Esophagus squamous epithelium (tissue), 5 donors: ENCODE results near the gene MYPN. TPM values are rescaled to one million over a fixed set of nuclear protein-coding genes. Genes with fewer than 3 reads are reported as not detected.
"Not testable (repeated sequence)": the region's sequence is repeated elsewhere in the genome, so short reads cannot be mapped to it uniquely, and the experiment has no call there.

Experiments used
- DNase-seq: peaks from one replicate; lab custom pipeline; 2025; lab: John Stamatoyannopoulos, UW
- H3K27ac ChIP-seq, 4 donors: fragments of 200-600 bp; sonication (generic); one replicate each; pipeline ENCODE4 v1.5.1; 2016 to 2019; ENCODE audit warnings: mild to moderate bottlenecking in 1 of 4
- H3K27me3 ChIP-seq, 4 donors: fragments of 200-600 bp; sonication (generic); 1 replicate in 3 of 4; 2 replicates in 1 of 4; pipeline versions ENCODE4 v1.5.1 to v1.6.0; 2017 to 2021; ENCODE audit warnings: antibody characterized with exemption in 1 of 4
- H3K36me3 ChIP-seq, 3 donors: fragments of 200-600 bp; sonication (generic); one replicate each; pipeline ENCODE4 v1.5.1; 2016 to 2019
- H3K4me1 ChIP-seq, 3 donors: fragments of 200-600 bp; sonication (generic); one replicate each; pipeline ENCODE4 v1.5.1; 2017 to 2019
- H3K4me3 ChIP-seq, 4 donors: fragments of 200-600 bp; sonication (generic); 1 replicate in 3 of 4; 2 replicates in 1 of 4; pipeline ENCODE4 v1.5.1; 2016 to 2019; ENCODE audit warnings: mild to moderate bottlenecking in 2 of 4, moderate library complexity in 1 of 4
- H3K9me3 ChIP-seq, 3 donors: fragments of 200-600 bp; sonication (generic); one replicate each; pipeline ENCODE4 v1.5.1; 2016 to 2019
- POLR2A ChIP-seq, 4 donors: fragments of 450-650 bp; IDR thresholded peaks; one replicate each; pipeline ENCODE4 v1.6.1; 2017; ENCODE audit warnings: antibody characterized with exemption in 4 of 4, mild to moderate bottlenecking in 4 of 4, moderate library complexity in 3 of 4
- WGBS, 2 donors: methylation state at CpG; one replicate each; pipeline ENCODE4 v1.1.5; 2018; 5-methylcytosine and 5-hydroxymethylcytosine counted together
- intact Hi-C: fragments of 100-400 bp; cut with DNase I; formaldehyde crosslinking; loops from one replicate; pipeline ENCODE4 v1.15.0; 2022
- total RNA-seq, 4 donors: library from RNA; depleted of rRNA; stranded (reverse); fragments of >200 nt; gene quantifications; one replicate each; pipeline ENCODE4 v1.1.0, GENCODE V29; 2016
- TF ChIP-seq, protein P1 (sequence below), 6 experiments: fragments of 450-650 bp in 4 of 6; fragments of 200-600 bp in 2 of 6; sonication (generic) in 2 of 6; IDR thresholded peaks; one replicate each; pipeline ENCODE4 v1.5.1; 2016 to 2019; ENCODE audit warnings: antibody characterized with exemption in 6 of 6, mild to moderate bottlenecking in 4 of 6, moderate library complexity in 4 of 6
- donor health status: DM: yes; HTN: yes; CAD: no.

Gene MYPN
- total RNA-seq, 4 donors from 2014 or later = not detected

DNA sequence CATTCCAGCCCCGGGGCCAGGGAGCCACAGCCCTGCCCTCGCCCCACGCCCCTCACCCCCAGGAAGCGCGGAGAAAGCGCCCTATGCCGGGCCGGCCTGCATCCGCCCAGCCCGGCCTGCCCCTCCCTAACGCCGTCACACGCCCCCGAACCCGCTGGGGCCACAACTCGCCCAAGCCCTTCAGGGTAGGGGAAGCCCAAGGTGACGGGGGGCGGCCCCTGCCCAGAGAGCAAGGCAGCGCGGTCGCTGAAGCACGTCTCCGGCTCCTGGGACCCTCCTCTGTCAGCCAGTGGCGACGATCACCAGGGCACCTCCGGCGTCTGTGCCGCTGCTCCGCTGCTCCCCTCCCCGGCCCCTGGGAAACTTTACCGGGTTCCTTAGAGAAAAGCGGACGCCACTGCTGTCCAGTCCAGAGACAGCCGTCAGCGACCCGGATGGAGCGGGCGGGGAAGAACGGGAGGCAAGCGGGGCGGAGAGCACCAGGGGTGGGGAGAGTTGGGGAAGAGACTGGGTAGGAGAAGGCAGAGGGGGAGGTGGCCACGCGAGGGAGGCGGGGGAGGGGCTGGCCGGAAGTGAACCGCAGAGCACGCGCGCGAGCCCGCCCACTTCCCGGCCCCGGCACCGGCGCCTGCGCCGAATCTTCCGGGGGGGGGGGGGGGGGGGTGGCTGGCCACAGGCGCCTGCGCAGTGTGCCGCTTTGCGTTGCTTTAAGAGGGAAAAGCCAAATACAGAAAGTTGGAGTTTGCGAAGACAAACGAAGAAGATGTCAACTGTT lies 34.3 kb upstream of the MYPN start, which contains the start of gene HERC4:
Gene HERC4 (minus strand): TSS at position 509 of the 775 bp plus-strand sequence. CDS start 2,175 bp downstream, outside the sequence.
- TF ChIP-seq POLR2A (IDR thresholded peaks at IDR 0.05) = peak in 2 of 4 donors; percentile 70 to 85
- TF ChIP-seq, protein P1, sequence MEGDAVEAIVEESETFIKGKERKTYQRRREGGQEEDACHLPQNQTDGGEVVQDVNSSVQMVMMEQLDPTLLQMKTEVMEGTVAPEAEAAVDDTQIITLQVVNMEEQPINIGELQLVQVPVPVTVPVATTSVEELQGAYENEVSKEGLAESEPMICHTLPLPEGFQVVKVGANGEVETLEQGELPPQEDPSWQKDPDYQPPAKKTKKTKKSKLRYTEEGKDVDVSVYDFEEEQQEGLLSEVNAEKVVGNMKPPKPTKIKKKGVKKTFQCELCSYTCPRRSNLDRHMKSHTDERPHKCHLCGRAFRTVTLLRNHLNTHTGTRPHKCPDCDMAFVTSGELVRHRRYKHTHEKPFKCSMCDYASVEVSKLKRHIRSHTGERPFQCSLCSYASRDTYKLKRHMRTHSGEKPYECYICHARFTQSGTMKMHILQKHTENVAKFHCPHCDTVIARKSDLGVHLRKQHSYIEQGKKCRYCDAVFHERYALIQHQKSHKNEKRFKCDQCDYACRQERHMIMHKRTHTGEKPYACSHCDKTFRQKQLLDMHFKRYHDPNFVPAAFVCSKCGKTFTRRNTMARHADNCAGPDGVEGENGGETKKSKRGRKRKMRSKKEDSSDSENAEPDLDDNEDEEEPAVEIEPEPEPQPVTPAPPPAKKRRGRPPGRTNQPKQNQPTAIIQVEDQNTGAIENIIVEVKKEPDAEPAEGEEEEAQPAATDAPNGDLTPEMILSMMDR (IDR thresholded peaks at IDR 0.05) = no peak
- Histone ChIP-seq H3K36me3 (peaks cover 0 to 10% (median 0%) of the 10 kb centered on the region in 3 donors), H3K27me3 (no peaks in the 10 kb centered on the region), H3K27ac (peak within 1 kb of the TSS; percentile 98 to 99 (median 99)), H3K9me3 (no peaks in the 10 kb centered on the region), H3K4me3 (peak within 1 kb of the TSS; percentile 82 to 99 (median 92)), H3K4me1 (peaks cover 8 to 43% (median 20%) of the 10 kb centered on the region in 3 donors)
- WGBS, 2 donors = 0 to 1% methylated on average over 16 to 25 of the region's 64 CpGs
- peak; percentile 69 for DNase-seq
- intact Hi-C loops = loop anchor here (10.0 kb wide), 2 partner anchors 190 to 220 kb away; partner anchors contain the start of gene SIRT1

DNA sequence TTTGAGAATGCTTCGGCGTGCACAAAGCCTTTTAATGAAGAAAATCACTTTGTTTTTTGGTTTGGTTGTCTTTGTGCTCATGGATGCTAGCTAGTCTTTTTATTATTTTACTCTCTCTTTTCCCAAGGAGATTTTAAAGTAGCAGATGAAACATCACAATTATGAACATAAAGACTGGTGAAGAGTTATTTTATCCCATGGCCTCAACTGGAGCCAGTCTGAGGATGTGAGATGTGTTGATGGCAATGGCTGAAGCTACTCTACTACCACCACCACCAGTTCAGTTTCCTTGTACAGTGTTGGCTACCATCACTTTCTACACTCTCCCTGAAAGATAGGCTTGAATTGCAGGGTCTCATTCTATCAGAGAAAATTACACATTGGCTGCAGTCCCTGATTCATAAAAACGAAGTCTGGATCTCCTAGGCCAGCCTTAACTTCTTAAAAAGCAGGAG lies 33.7 kb upstream of the MYPN start:
- peak overlapping the region; percentile 82 to 99 (median 92) for H3K4me3 ChIP-seq
- H3K9me3 ChIP-seq = no peaks in the 10 kb centered on the region
- no peaks in the 10 kb centered on the region for H3K27me3 ChIP-seq
- TF ChIP-seq POLR2A (IDR thresholded peaks at IDR 0.05) = no peak
- TF ChIP-seq, protein P1 (IDR thresholded peaks at IDR 0.05) = no peak
- peaks cover 0 to 4% (median 0%) of the 10 kb centered on the region in 3 donors for H3K36me3 ChIP-seq
- intact Hi-C loops = loop anchor here (10.0 kb wide), 2 partner anchors 191 to 221 kb away; partner anchors contain the start of gene SIRT1
- H3K4me1 ChIP-seq = peaks cover 8 to 42% (median 20%) of the 10 kb centered on the region in 3 donors
- DNase-seq = no peak
- peak overlapping the region; percentile 98 to 99 (median 99) for H3K27ac ChIP-seq
- WGBS, 2 donors = 27 to 31% methylated on average over 3 of the region's 3 CpGs

DNA sequence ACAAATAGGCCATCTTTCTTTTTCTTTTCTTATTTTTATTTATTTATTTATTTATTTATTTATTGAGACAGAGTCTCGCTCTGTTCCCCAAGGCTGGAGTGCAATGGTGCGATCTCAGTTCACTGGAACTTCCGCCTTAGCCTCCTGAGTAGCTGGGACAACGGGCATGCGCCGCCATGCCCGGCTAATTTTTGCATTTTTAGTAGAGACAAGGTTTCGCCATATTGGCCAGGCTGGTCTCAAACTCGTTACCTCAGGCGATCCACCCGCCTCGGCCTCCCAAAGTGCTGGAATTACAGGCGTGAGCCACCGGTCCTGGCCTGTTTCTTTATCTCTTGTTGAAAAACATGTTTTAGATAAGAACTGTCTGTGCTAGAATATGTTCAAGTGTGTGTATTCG lies 33.2 kb upstream of the MYPN start:
- 96 to 97% methylated on average over 9 to 15 of the region's 15 CpGs for WGBS, 2 donors
- intact Hi-C loops = loop anchor here (10.0 kb wide), 2 partner anchors 191 to 221 kb away; partner anchors contain the start of gene SIRT1
- H3K4me1 ChIP-seq = peaks cover 8 to 37% (median 18%) of the 10 kb centered on the region in 3 donors
- not testable (repeated sequence) for H3K9me3 ChIP-seq, H3K27ac ChIP-seq, DNase-seq, H3K27me3 ChIP-seq, H3K36me3 ChIP-seq, H3K4me3 ChIP-seq

DNA sequence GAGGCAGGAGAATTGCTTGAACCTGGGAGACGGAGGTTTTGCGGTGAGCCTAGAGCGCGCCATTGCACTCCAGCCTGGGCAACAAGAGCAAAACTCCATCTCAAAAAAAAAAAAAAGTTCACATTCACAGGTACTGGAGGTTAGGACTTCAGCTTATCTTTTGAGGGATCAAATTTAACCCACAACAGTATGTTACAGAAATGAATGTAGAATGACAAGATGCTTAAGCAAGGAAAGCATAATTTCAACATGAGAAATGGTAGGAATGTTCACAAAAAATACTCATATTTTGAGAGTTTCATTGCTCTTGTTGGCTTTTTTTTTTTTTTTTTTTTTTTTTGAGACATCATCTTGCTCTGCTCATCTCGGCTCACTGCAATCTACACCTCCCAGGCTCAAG lies 32.3 kb upstream of the MYPN start:
- no peak overlapping the region for H3K27ac ChIP-seq
- no peaks in the 10 kb centered on the region for H3K9me3 ChIP-seq
- no peak for DNase-seq
- peaks cover 8 to 28% (median 13%) of the 10 kb centered on the region in 3 donors for H3K4me1 ChIP-seq
- intact Hi-C loops = loop anchor here (10.0 kb wide), 2 partner anchors 192 to 222 kb away; partner anchors contain the start of gene SIRT1
- H3K27me3 ChIP-seq = no peaks in the 10 kb centered on the region
- WGBS, 2 donors = 98 to 99% methylated on average over 5 of the region's 5 CpGs
- no peak for TF ChIP-seq POLR2A (IDR thresholded peaks at IDR 0.05)
- TF ChIP-seq, protein P1 (IDR thresholded peaks at IDR 0.05) = no peak
- H3K36me3 ChIP-seq = no peaks in the 10 kb centered on the region
- no peak overlapping the region for H3K4me3 ChIP-seq

DNA sequence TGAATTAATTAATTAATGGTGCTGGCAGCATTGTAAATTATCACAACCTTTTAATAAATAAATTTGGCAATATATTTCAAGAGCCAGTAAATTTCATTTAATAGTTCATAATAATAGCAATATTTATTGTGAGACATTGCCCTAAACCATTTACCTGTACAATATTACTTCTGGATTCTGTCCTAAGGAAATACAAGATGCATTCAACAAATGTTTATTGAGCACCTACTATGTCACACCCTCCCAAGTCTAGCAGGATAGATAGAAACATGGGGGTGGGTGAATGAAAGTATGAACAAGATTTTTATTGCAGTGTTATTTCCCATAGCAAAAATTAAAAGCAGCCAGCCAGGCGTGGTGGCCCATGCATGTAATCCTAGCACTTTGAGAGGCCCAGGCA lies 29.9 kb upstream of the MYPN start:
- no peaks in the 10 kb centered on the region for H3K9me3 ChIP-seq
- no peak overlapping the region for H3K4me3 ChIP-seq
- peaks cover 0 to 7% (median 3%) of the 10 kb centered on the region in 3 donors for H3K4me1 ChIP-seq
- DNase-seq = no peak
- TF ChIP-seq, protein P1 (IDR thresholded peaks at IDR 0.05) = no peak
- no peak for TF ChIP-seq POLR2A (IDR thresholded peaks at IDR 0.05)
- WGBS, 2 donors = 91 to 100% methylated on average over 1 of the region's 1 CpG
- no peaks in the 10 kb centered on the region for H3K36me3 ChIP-seq
- no peak overlapping the region for H3K27ac ChIP-seq
- H3K27me3 ChIP-seq = no peaks in the 10 kb centered on the region
- intact Hi-C loops = loop anchor here (10.0 kb wide), 2 partner anchors 195 to 225 kb away; partner anchors contain the start of gene SIRT1
